Endothelial cell of umbilical vein (primary cell): ENCODE measurements around the gene DLGAP4.

ENCODE experiments used
- CTCF ChIP-seq, 2 donors: IDR thresholded peaks; 1 replicate in 1 of 2; 2 replicates in 1 of 2; pipeline ENCODE4 v1.5.1; 2011; ENCODE audit warnings: low read length in 2 of 2, mild to moderate bottlenecking in 2 of 2, moderate library complexity in 2 of 2, control low read depth in 1 of 2, inconsistent platforms in 1 of 2, low read depth in 1 of 2; ENCODE audit not compliant: insufficient read depth in 1 of 2; ENCODE audit errors: extremely low read depth in 1 of 2
- EZH2 ChIP-seq: IDR thresholded peaks from 2 replicates; pipeline ENCODE4 v1.6.1; 2012; ENCODE audit warnings: borderline replicate concordance, low read depth, mild to moderate bottlenecking, moderate library complexity, low read length, inconsistent platforms; ENCODE audit not compliant: severe bottlenecking
- MYC ChIP-seq: IDR thresholded peaks from one replicate; pipeline ENCODE4 v1.6.1; 2011; ENCODE audit warnings: mild to moderate bottlenecking, low read depth, low read length
- POLR2A ChIP-seq: IDR thresholded peaks from 2 replicates; pipeline ENCODE4 v1.6.1; 2012; ENCODE audit warnings: low read depth, mild to moderate bottlenecking, control low read depth, low read length
- POLR2AphosphoS5 ChIP-seq: IDR thresholded peaks from 2 replicates; pipeline ENCODE4 v1.6.1; 2012; ENCODE audit warnings: low read depth, mild to moderate bottlenecking, control low read depth, low read length, moderate library complexity; ENCODE audit not compliant: insufficient read depth

- TF ChIP-seq EZH2: no peak
- no peak for TF ChIP-seq CTCF (IDR thresholded peaks at IDR 0.05; ENCODE audit: extremely low read depth in 1 of 2, insufficient read depth in 1 of 2, low read depth in 1 of 2, low read length in 2 of 2)
- no peak for TF ChIP-seq MYC
- TF ChIP-seq POLR2A: no peak
- TF ChIP-seq POLR2AphosphoS5: no peak
Measured at GRCh38 chr20:36303831-36304230, 2.3 kb upstream of the DLGAP4 start.
